ENCODE results near the gene ACSF3.

ACSF3 gene

GRCh38 chr16:89132194-89133005, 38.7 kb downstream of the ACSF3 start:
- Mint-ChIP-seq H3K27ac (no peak overlapping the region), H3K36me3 (ENCODE audit: insufficient read depth) (peaks cover 15% of the 10 kb centered on the region), H3K9me3 (no peaks in the 10 kb centered on the region), H3K4me1 (ENCODE audit: low read depth in 2 of 2) (peaks cover 0 to 4% of the 10 kb centered on the region in 2 donors), H3K27me3 (no peaks in the 10 kb centered on the region), H3K4me3 (no peak overlapping the region)
- no peak for DNase-seq
- ATAC-seq (replicated peaks): no peak

- peak overlapping the region; percentile 10 to 42 for H3K27ac Mint-ChIP-seq
- no peaks in the 10 kb centered on the region for H3K4me1 Mint-ChIP-seq (ENCODE audit: low read depth in 2 of 2)
- DNase-seq: no peak
- H3K27me3 Mint-ChIP-seq: no peaks in the 10 kb centered on the region
- peaks cover 15% of the 10 kb centered on the region for H3K36me3 Mint-ChIP-seq (ENCODE audit: insufficient read depth)
- ATAC-seq (replicated peaks): no peak
- H3K9me3 Mint-ChIP-seq: no peaks in the 10 kb centered on the region
- H3K4me3 Mint-ChIP-seq: no peak overlapping the region
Observed at GRCh38 chr16:89133457-89134127, 39.9 kb downstream of the ACSF3 start.

- no peaks in the 10 kb centered on the region for H3K4me1 Mint-ChIP-seq (ENCODE audit: low read depth in 2 of 2)
- peak overlapping the region; percentile 10 to 42 for H3K27ac Mint-ChIP-seq
- no peak overlapping the region for H3K4me3 Mint-ChIP-seq
- H3K36me3 Mint-ChIP-seq (ENCODE audit: insufficient read depth): peaks cover 16% of the 10 kb centered on the region
- ATAC-seq (replicated peaks) (no peak), DNase-seq (no peak)
- no peaks in the 10 kb centered on the region for H3K27me3 Mint-ChIP-seq
- no peaks in the 10 kb centered on the region for H3K9me3 Mint-ChIP-seq
Observed at GRCh38 chr16:89134269-89134668, 40.6 kb downstream of the ACSF3 start.

- Mint-ChIP-seq H3K36me3 (ENCODE audit: insufficient read depth) (peaks cover 24% of the 10 kb centered on the region), H3K9me3 (no peaks in the 10 kb centered on the region), H3K27ac (peak overlapping the region in 1 of 2 donors; percentile 69), H3K27me3 (no peaks in the 10 kb centered on the region), H3K4me3 (no peak overlapping the region), H3K4me1 (ENCODE audit: low read depth in 2 of 2) (no peaks in the 10 kb centered on the region)
- DNase-seq (no peak), ATAC-seq (replicated peaks) (no peak)
Observed at GRCh38 chr16:89135166-89135565, 41.5 kb downstream of the ACSF3 start.

- no peak for DNase-seq
- Mint-ChIP-seq H3K27ac (peak overlapping the region in 1 of 2 donors; percentile 36), H3K27me3 (no peaks in the 10 kb centered on the region)
Observed at GRCh38 chr16:89135971-89136765, 42.5 kb downstream of the ACSF3 start.

GRCh38 chr16:89136931-89137330, 43.3 kb downstream of the ACSF3 start:
- no peak overlapping the region for H3K4me3 Mint-ChIP-seq
- H3K27me3 Mint-ChIP-seq: no peaks in the 10 kb centered on the region
- peaks cover 26% of the 10 kb centered on the region for H3K36me3 Mint-ChIP-seq (ENCODE audit: insufficient read depth)
- no peaks in the 10 kb centered on the region for H3K4me1 Mint-ChIP-seq (ENCODE audit: low read depth in 2 of 2)
- DNase-seq: no peak
- H3K9me3 Mint-ChIP-seq: no peaks in the 10 kb centered on the region
- no peak for ATAC-seq (replicated peaks)
- H3K27ac Mint-ChIP-seq: no peak overlapping the region

More at GRCh38 chr16:89135971-89136765, 42.5 kb downstream of the ACSF3 start:
- H3K9me3 Mint-ChIP-seq: no peaks in the 10 kb centered on the region
- H3K36me3 Mint-ChIP-seq (ENCODE audit: insufficient read depth): peaks cover 29% of the 10 kb centered on the region
- H3K4me3 Mint-ChIP-seq: no peak overlapping the region
- H3K4me1 Mint-ChIP-seq (ENCODE audit: low read depth in 2 of 2): no peaks in the 10 kb centered on the region
- ATAC-seq (replicated peaks): no peak

GRCh38 chr16:89137666-89138512, 44.2 kb downstream of the ACSF3 start:
- Mint-ChIP-seq H3K4me1 (ENCODE audit: low read depth in 2 of 2) (no peaks in the 10 kb centered on the region), H3K27ac (no peak overlapping the region), H3K36me3 (ENCODE audit: insufficient read depth) (peaks cover 26% of the 10 kb centered on the region), H3K27me3 (no peaks in the 10 kb centered on the region), H3K4me3 (no peak overlapping the region), H3K9me3 (no peaks in the 10 kb centered on the region)
- no peak for DNase-seq
- no peak for ATAC-seq (replicated peaks)

GRCh38 chr16:89138513-89138795, 44.8 kb downstream of the ACSF3 start:
- ATAC-seq (replicated peaks) (no peak), DNase-seq (no peak)
- Mint-ChIP-seq H3K27ac (no peak overlapping the region), H3K36me3 (ENCODE audit: insufficient read depth) (peaks cover 27% of the 10 kb centered on the region), H3K27me3 (no peaks in the 10 kb centered on the region), H3K4me3 (no peak overlapping the region), H3K4me1 (ENCODE audit: low read depth in 2 of 2) (no peaks in the 10 kb centered on the region), H3K9me3 (no peaks in the 10 kb centered on the region)

- no peaks in the 10 kb centered on the region for H3K9me3 Mint-ChIP-seq
- H3K36me3 Mint-ChIP-seq (ENCODE audit: insufficient read depth): peaks cover 26% of the 10 kb centered on the region
Observed at GRCh38 chr16:89138843-89139520, 45.3 kb downstream of the ACSF3 start.

GRCh38 chr16:89139907-89140361, 46.3 kb downstream of the ACSF3 start:
- Mint-ChIP-seq H3K36me3 (ENCODE audit: insufficient read depth) (peaks cover 20% of the 10 kb centered on the region), H3K4me1 (ENCODE audit: low read depth in 2 of 2) (no peaks in the 10 kb centered on the region), H3K4me3 (no peak overlapping the region), H3K27ac (no peak overlapping the region), H3K9me3 (no peaks in the 10 kb centered on the region), H3K27me3 (no peaks in the 10 kb centered on the region)
- ATAC-seq (replicated peaks) (no peak), DNase-seq (no peak)

More at GRCh38 chr16:89138843-89139520, 45.3 kb downstream of the ACSF3 start:
- DNase-seq (no peak), ATAC-seq (replicated peaks) (no peak)
- H3K4me1 Mint-ChIP-seq (ENCODE audit: low read depth in 2 of 2): no peaks in the 10 kb centered on the region
- H3K27me3 Mint-ChIP-seq: no peaks in the 10 kb centered on the region
- H3K27ac Mint-ChIP-seq: no peak overlapping the region
- no peak overlapping the region for H3K4me3 Mint-ChIP-seq

- Mint-ChIP-seq H3K9me3 (no peaks in the 10 kb centered on the region), H3K36me3 (ENCODE audit: insufficient read depth) (peaks cover 20% of the 10 kb centered on the region), H3K27ac (no peak overlapping the region), H3K27me3 (no peaks in the 10 kb centered on the region), H3K4me1 (ENCODE audit: low read depth in 2 of 2) (no peaks in the 10 kb centered on the region), H3K4me3 (no peak overlapping the region)
- ATAC-seq (replicated peaks) (no peak), DNase-seq (no peak)
Observed at GRCh38 chr16:89140401-89140800, 46.7 kb downstream of the ACSF3 start.

- no peak overlapping the region for H3K4me3 Mint-ChIP-seq
- no peaks in the 10 kb centered on the region for H3K4me1 Mint-ChIP-seq (ENCODE audit: low read depth in 2 of 2)
- no peaks in the 10 kb centered on the region for H3K9me3 Mint-ChIP-seq
- no peak overlapping the region for H3K27ac Mint-ChIP-seq
- H3K36me3 Mint-ChIP-seq (ENCODE audit: insufficient read depth): peaks cover 19% of the 10 kb centered on the region
- no peak for ATAC-seq (replicated peaks)
- H3K27me3 Mint-ChIP-seq: no peaks in the 10 kb centered on the region
- no peak for DNase-seq
Observed at GRCh38 chr16:89140981-89141883, 47.6 kb downstream of the ACSF3 start.
